ENCODE results near the gene KAT7. TPM values are rescaled to one million over a fixed set of nuclear protein-coding genes. Genes with fewer than 3 reads are reported as not detected.

The KAT7 gene
- polyA plus RNA-seq, 3 donors: 17.5 to 28.1 (median 18.1) TPM

DNA sequence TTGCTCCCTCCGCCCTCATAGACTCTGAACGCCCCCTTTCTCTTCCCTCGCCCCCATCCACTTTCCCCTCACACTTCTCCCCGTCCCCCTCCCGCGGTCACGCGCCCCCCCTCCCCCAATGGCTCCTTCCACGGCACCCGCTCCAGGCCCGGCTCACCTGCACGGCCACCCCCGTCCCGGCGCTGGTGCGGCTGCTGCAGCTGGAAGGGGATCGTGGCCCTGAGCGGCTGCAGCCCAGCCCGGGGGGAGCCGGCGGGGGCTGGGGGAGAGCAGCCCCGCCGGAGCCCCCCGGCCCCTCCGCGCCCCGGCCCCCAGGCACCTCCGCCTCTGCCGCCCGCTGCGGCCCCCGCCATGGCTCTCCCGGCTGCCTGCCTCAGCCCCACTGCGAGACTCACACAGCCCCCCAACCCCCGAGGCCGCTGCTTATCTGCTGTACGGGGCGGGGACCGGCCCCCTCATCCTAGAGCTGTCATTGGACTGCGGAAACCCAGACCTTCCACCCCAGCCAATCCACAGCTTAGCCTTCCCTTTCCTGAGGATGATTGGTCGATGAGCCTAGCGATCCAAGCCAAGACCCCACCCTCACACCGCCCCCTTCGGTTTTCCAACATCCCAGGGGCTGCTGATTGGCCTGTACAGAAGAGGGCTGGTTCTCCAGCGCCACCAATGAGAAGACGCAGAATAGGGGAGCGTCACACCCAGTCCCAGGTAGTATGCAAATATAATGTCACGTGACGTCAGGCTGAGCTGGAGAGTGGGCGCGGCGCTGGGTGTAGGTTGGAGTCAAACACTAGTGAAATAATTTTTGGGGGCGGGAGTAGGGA is 24.5 kb upstream of the KAT7 start, which contains the start of gene FAM117A:
TSS of gene FAM117A (minus strand) at position 397 of the 824 bp plus-strand sequence. CDS start at position 353, 44 bp downstream.
- peak; percentile 92 to 94 (median 93) for DNase-seq
- Histone ChIP-seq H3K36me3 (replicated peaks in 1 of 2; ENCODE audit: control insufficient read depth in 1 of 2, insufficient read depth in 2 of 2, low read length in 2 of 2) (no peaks in the 10 kb centered on the region), H3K4me2 (replicated peaks; ENCODE audit: extremely low read depth, low read length, poor library complexity, severe bottlenecking) (peak within 1 kb of the TSS; percentile 95), H3K4me1 (ENCODE audit: control insufficient read depth in 1 of 2, insufficient read depth in 2 of 2, low read length in 2 of 2) (peaks cover 32 to 50% of the 10 kb centered on the region in 2 donors), H4K20me1 (ENCODE audit: insufficient read depth, low read length) (peaks cover 19% of the 10 kb centered on the region), H2AFZ (ENCODE audit: insufficient read depth, low read depth, low read length, poor library complexity, severe bottlenecking) (peak within 1 kb of the TSS; percentile 69), H3K9ac (ENCODE audit: insufficient read depth, low read length, poor library complexity, severe bottlenecking) (peak within 1 kb of the TSS; percentile 60), H3K4me3 (replicated peaks in 1 of 3; ENCODE audit: low read depth in 2 of 3, low read length in 3 of 3) (peak within 1 kb of the TSS; percentile 71 to 97 (median 82)), H3K27me3 (ENCODE audit: control insufficient read depth in 2 of 2, insufficient read depth in 2 of 2, low read length in 2 of 2) (no peaks in the 10 kb centered on the region), H3K9me3 (replicated peaks in 1 of 2; ENCODE audit: control insufficient read depth in 1 of 2, insufficient read depth in 1 of 2, low read length in 2 of 2) (no peaks in the 10 kb centered on the region), H3K79me2 (ENCODE audit: insufficient read depth, low read length) (peaks cover 51% of the 10 kb centered on the region), H3K27ac (ENCODE audit: low read depth in 1 of 2, low read length in 2 of 2) (peak within 1 kb of the TSS; percentile 19 to 60)
- Mint-ChIP-seq H3K9me3 (peaks cover 0 to 2% (median 1%) of the 10 kb centered on the region in 7 donors), H3K4me3 (peak within 1 kb of the TSS; percentile 92 to 96), H3K27ac (peak within 1 kb of the TSS; percentile 85 to 93 (median 88)), H3K4me1 (peaks cover 49% of the 10 kb centered on the region), H3K36me3 (peaks cover 0 to 6% of the 10 kb centered on the region in 2 donors), H3K27me3 (ENCODE audit: low read depth in 3 of 3) (peaks cover 0 to 3% (median 0%) of the 10 kb centered on the region in 3 donors)
- WGBS (ENCODE audit: insufficient coverage): 0% methylated on average over 30 of the region's 53 CpGs
- intact Hi-C loops (cut with micrococcal nuclease): loop anchor here (2.0 to 5.0 kb wide), 3 partner anchors 25 to 55 kb away; no protein-coding TSS in a partner anchor
- TF ChIP-seq, protein P1, sequence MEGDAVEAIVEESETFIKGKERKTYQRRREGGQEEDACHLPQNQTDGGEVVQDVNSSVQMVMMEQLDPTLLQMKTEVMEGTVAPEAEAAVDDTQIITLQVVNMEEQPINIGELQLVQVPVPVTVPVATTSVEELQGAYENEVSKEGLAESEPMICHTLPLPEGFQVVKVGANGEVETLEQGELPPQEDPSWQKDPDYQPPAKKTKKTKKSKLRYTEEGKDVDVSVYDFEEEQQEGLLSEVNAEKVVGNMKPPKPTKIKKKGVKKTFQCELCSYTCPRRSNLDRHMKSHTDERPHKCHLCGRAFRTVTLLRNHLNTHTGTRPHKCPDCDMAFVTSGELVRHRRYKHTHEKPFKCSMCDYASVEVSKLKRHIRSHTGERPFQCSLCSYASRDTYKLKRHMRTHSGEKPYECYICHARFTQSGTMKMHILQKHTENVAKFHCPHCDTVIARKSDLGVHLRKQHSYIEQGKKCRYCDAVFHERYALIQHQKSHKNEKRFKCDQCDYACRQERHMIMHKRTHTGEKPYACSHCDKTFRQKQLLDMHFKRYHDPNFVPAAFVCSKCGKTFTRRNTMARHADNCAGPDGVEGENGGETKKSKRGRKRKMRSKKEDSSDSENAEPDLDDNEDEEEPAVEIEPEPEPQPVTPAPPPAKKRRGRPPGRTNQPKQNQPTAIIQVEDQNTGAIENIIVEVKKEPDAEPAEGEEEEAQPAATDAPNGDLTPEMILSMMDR (IDR thresholded peaks at IDR 0.05): no peak

DNA sequence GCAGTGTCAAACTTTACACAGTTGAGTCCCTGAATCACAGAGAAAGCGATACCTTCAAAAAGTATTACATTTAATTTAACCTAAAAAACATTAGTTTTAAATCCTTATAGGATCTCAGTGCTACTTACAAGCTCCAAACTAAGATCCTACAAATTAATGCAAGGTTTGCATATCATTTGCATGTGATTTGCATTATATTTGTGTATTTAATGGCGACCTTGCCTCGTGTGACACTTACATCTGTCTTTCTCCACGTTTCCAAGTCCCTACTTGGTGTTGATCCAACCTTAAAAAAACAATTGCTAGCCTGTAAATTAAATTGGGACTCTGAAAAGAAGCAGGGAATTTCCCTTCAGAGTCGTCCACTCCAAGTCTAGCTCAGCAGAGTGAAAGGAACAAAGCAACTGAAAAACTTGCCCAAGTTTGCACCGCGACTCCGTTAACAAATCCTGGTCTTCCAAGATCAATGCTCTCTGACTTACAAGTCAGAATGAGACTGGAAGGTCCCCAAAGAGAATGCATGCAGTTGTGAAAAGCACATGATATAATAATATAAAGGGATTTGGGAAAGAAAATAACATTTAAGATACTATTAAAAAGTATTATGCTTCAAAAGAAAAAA is 23.8 kb upstream of the KAT7 start:
- Histone ChIP-seq H3K79me2 (ENCODE audit: insufficient read depth, low read length) (peaks cover 44% of the 10 kb centered on the region), H3K4me2 (replicated peaks; ENCODE audit: extremely low read depth, low read length, poor library complexity, severe bottlenecking) (peak overlapping the region; percentile 95), H3K4me3 (replicated peaks in 1 of 3; ENCODE audit: low read depth in 2 of 3, low read length in 3 of 3) (peak overlapping the region; percentile 71 to 97 (median 82)), H3K9ac (ENCODE audit: insufficient read depth, low read length, poor library complexity, severe bottlenecking) (peak overlapping the region; percentile 60), H3K27ac (ENCODE audit: low read depth in 1 of 2, low read length in 2 of 2) (peak overlapping the region in 1 of 2 donors; percentile 60), H3K9me3 (replicated peaks in 1 of 2; ENCODE audit: control insufficient read depth in 1 of 2, insufficient read depth in 1 of 2, low read length in 2 of 2) (no peaks in the 10 kb centered on the region), H3K36me3 (replicated peaks in 1 of 2; ENCODE audit: control insufficient read depth in 1 of 2, insufficient read depth in 2 of 2, low read length in 2 of 2) (no peaks in the 10 kb centered on the region), H2AFZ (ENCODE audit: insufficient read depth, low read depth, low read length, poor library complexity, severe bottlenecking) (no peak overlapping the region), H4K20me1 (ENCODE audit: insufficient read depth, low read length) (peaks cover 15% of the 10 kb centered on the region), H3K4me1 (ENCODE audit: control insufficient read depth in 1 of 2, insufficient read depth in 2 of 2, low read length in 2 of 2) (peaks cover 32 to 44% of the 10 kb centered on the region in 2 donors), H3K27me3 (ENCODE audit: control insufficient read depth in 2 of 2, insufficient read depth in 2 of 2, low read length in 2 of 2) (no peaks in the 10 kb centered on the region)
- 33% methylated on average over 1 of the region's 8 CpGs for WGBS (ENCODE audit: insufficient coverage)
- TF ChIP-seq, protein P1 (IDR thresholded peaks at IDR 0.05): no peak
- Mint-ChIP-seq H3K36me3 (peaks cover 0 to 3% of the 10 kb centered on the region in 2 donors), H3K27me3 (ENCODE audit: low read depth in 3 of 3) (peaks cover 0 to 3% (median 0%) of the 10 kb centered on the region in 3 donors), H3K9me3 (peaks cover 0 to 2% (median 1%) of the 10 kb centered on the region in 7 donors), H3K27ac (peak overlapping the region in 6 of 7 donors; percentile 75 to 89 (median 86)), H3K4me1 (peaks cover 45% of the 10 kb centered on the region), H3K4me3 (peak overlapping the region; percentile 83 to 94)
- DNase-seq: no peak
- intact Hi-C loops (cut with micrococcal nuclease): loop anchor here in 1 of 2 donors (2.0 to 5.0 kb wide), 2 partner anchors 26 to 37 kb away; no protein-coding TSS in a partner anchor

All from CD14-positive monocyte (primary cell).